Type B pancreatic cell (in vitro differentiated cells): ENCODE data around the gene ZNF106. TPM values are rescaled to one million over a fixed set of nuclear protein-coding genes. Genes with fewer than 3 reads are reported as not detected.

ENCODE experiments used
- DNase-seq: peaks from one replicate; pipeline ENCODE4 v3.0.0; 2021; ENCODE audit warnings: mixed read lengths; ENCODE audit not compliant: unreplicated experiment; ENCODE audit errors: extremely low spot score
- H3K27ac Mint-ChIP-seq: 2 replicates; pipeline ENCODE4 v1.8.0; 2021; ENCODE audit warnings: mild to moderate bottlenecking, mixed read lengths
- H3K27me3 Mint-ChIP-seq: 2 replicates; pipeline ENCODE4 v1.8.0; 2021; ENCODE audit warnings: mixed read lengths
- H3K36me3 Mint-ChIP-seq: 2 replicates; pipeline ENCODE4 v1.8.0; 2021; ENCODE audit warnings: mixed read lengths
- H3K4me1 Mint-ChIP-seq: one replicate; pipeline ENCODE4 v1.8.0; 2021; ENCODE audit warnings: mixed read lengths; ENCODE audit not compliant: unreplicated experiment
- H3K4me3 Mint-ChIP-seq: 2 replicates; pipeline ENCODE4 v1.8.0; 2021; ENCODE audit warnings: mild to moderate bottlenecking, mixed read lengths
- H3K9me3 Mint-ChIP-seq: 2 replicates; pipeline ENCODE4 v1.8.0; 2021; ENCODE audit warnings: mixed read lengths
- CTCF ChIP-seq: fragments of 200-600 bp; sonication (generic); conservative IDR thresholded peaks from 2 replicates; pipeline ENCODE4 v1.5.0; 2021; ENCODE audit warnings: antibody characterized with exemption, mild to moderate bottlenecking
- total RNA-seq: library from RNA; stranded (reverse); gene quantifications from 2 replicates; pipeline ENCODE4 v1.2.1, GENCODE V29; 2021; ENCODE audit warnings: low replicate concordance

Gene ZNF106
- total RNA-seq, 1 donor from 2014 or later = 52.4 TPM

- Mint-ChIP-seq H3K4me1 (peaks cover 18% of the 10 kb centered on the region), H3K36me3 (peaks cover 18% of the 10 kb centered on the region), H3K27me3 (no peaks in the 10 kb centered on the region), H3K4me3 (no peak overlapping the region), H3K9me3 (no peaks in the 10 kb centered on the region), H3K27ac (no peak overlapping the region)
- no peak for TF ChIP-seq CTCF
- no peak for DNase-seq
Measured at GRCh38 chr15:42510258-42511006, 19.5 kb upstream of the ZNF106 start.

GRCh38 chr15:42508263-42508690 lies 17.3 kb upstream of the ZNF106 start:
- no peak overlapping the region for H3K4me3 Mint-ChIP-seq
- H3K4me1 Mint-ChIP-seq = peaks cover 18% of the 10 kb centered on the region
- DNase-seq = no peak
- TF ChIP-seq CTCF = no peak
- H3K36me3 Mint-ChIP-seq = peaks cover 7% of the 10 kb centered on the region
- H3K9me3 Mint-ChIP-seq = no peaks in the 10 kb centered on the region
- H3K27me3 Mint-ChIP-seq = no peaks in the 10 kb centered on the region
- H3K27ac Mint-ChIP-seq = peak overlapping the region; percentile 59

- Mint-ChIP-seq H3K27ac (peak overlapping the region; percentile 59), H3K9me3 (no peaks in the 10 kb centered on the region)
- TF ChIP-seq CTCF = no peak
Measured at GRCh38 chr15:42507514-42507913, 16.6 kb upstream of the ZNF106 start.

GRCh38 chr15:42504631-42505030 lies 13.7 kb upstream of the ZNF106 start:
- Mint-ChIP-seq H3K36me3 (peaks cover 4% of the 10 kb centered on the region), H3K27me3 (no peaks in the 10 kb centered on the region), H3K4me3 (no peak overlapping the region), H3K27ac (no peak overlapping the region), H3K4me1 (peaks cover 18% of the 10 kb centered on the region), H3K9me3 (no peaks in the 10 kb centered on the region)
- no peak for DNase-seq
- TF ChIP-seq CTCF = no peak

More at GRCh38 chr15:42507514-42507913, 16.6 kb upstream of the ZNF106 start:
- Mint-ChIP-seq H3K27me3 (no peaks in the 10 kb centered on the region), H3K36me3 (no peaks in the 10 kb centered on the region), H3K4me1 (peaks cover 18% of the 10 kb centered on the region), H3K4me3 (no peak overlapping the region)
- no peak for DNase-seq

GRCh38 chr15:42503825-42504224 lies 12.9 kb upstream of the ZNF106 start:
- Mint-ChIP-seq H3K4me1 (peaks cover 18% of the 10 kb centered on the region), H3K36me3 (peaks cover 4% of the 10 kb centered on the region), H3K4me3 (no peak overlapping the region), H3K27me3 (no peaks in the 10 kb centered on the region), H3K27ac (no peak overlapping the region), H3K9me3 (no peaks in the 10 kb centered on the region)
- no peak for TF ChIP-seq CTCF
- DNase-seq = no peak
